Astrocyte (in vitro differentiated cells and primary cell): Measurements from ENCODE around the gene SMC3. TPM values are rescaled to one million over a fixed set of nuclear protein-coding genes. Genes with fewer than 3 reads are reported as not detected.
A peak's percentile ranks its signal among the peaks of the same experiment; 100 is the strongest.

Source experiments
- DNase-seq: peaks from one replicate; pipeline ENCODE4 v3.0.0-alpha.2; 2010; ENCODE audit warnings: low read depth
- FAIRE-seq: peaks from 2 replicates; lab custom pipeline; 2011; peaks lifted over from hg19 to GRCh38; lab: Jason Lieb, UNC
- H2AFZ ChIP-seq: 2 replicates; pipeline ENCODE4 v1.6.0; 2012; ENCODE audit warnings: low read depth, low read length, inconsistent platforms
- H3K27ac ChIP-seq: 2 replicates; pipeline ENCODE4 v1.5.1; 2011; ENCODE audit warnings: low read depth, low read length, inconsistent platforms
- H3K27me3 ChIP-seq: 2 replicates; pipeline ENCODE4 v1.6.0; 2011; ENCODE audit warnings: low read length, inconsistent platforms; ENCODE audit not compliant: insufficient read depth
- H3K36me3 ChIP-seq: 2 replicates; pipeline ENCODE4 v1.5.1; 2011; ENCODE audit warnings: low read length, inconsistent platforms; ENCODE audit not compliant: insufficient read depth
- H3K4me1 ChIP-seq: 2 replicates; pipeline ENCODE4 v1.5.1; 2011; ENCODE audit warnings: low read length, inconsistent platforms; ENCODE audit not compliant: insufficient read depth
- H3K4me2 ChIP-seq: 2 replicates; pipeline ENCODE4 v1.6.0; 2012; ENCODE audit warnings: low read length, inconsistent platforms
- H3K4me3 ChIP-seq: 2 replicates; pipeline ENCODE4 v1.5.1; 2011; ENCODE audit warnings: low read depth, mild to moderate bottlenecking, low read length, inconsistent platforms; ENCODE audit not compliant: insufficient read depth
- H3K79me2 ChIP-seq: 2 replicates; pipeline ENCODE4 v1.6.0; 2012; ENCODE audit warnings: mild to moderate bottlenecking, low read length, inconsistent platforms; ENCODE audit not compliant: insufficient read depth
- H3K9ac ChIP-seq: 2 replicates; pipeline ENCODE4 v1.6.0; 2012; ENCODE audit warnings: mild to moderate bottlenecking, low read length, inconsistent platforms
- H3K9me3 ChIP-seq: 2 replicates; pipeline ENCODE4 v1.5.1; 2012; ENCODE audit warnings: low read depth, mild to moderate bottlenecking, low read length, inconsistent platforms; ENCODE audit not compliant: insufficient read depth
- H4K20me1 ChIP-seq: 2 replicates; pipeline ENCODE4 v1.6.0; 2012; ENCODE audit warnings: low read length, inconsistent platforms; ENCODE audit not compliant: insufficient read depth
- H3K27ac Mint-ChIP-seq: one replicate; pipeline ENCODE4 v1.8.0; 2021; ENCODE audit warnings: mild to moderate bottlenecking, mixed read lengths; ENCODE audit not compliant: unreplicated experiment
- H3K27me3 Mint-ChIP-seq: one replicate; pipeline ENCODE4 v1.8.0; 2021; ENCODE audit warnings: low read depth, mixed read lengths; ENCODE audit not compliant: unreplicated experiment
- H3K36me3 Mint-ChIP-seq: one replicate; pipeline ENCODE4 v1.8.0; 2021; ENCODE audit warnings: low read depth, mixed read lengths; ENCODE audit not compliant: unreplicated experiment
- H3K4me1 Mint-ChIP-seq: one replicate; pipeline ENCODE4 v1.8.0; 2021; ENCODE audit warnings: low read depth, mixed read lengths; ENCODE audit not compliant: unreplicated experiment
- H3K4me3 Mint-ChIP-seq: one replicate; pipeline ENCODE4 v1.8.0; 2021; ENCODE audit warnings: mild to moderate bottlenecking, moderate library complexity, mixed read lengths; ENCODE audit not compliant: unreplicated experiment
- H3K9me3 Mint-ChIP-seq: one replicate; pipeline ENCODE4 v1.8.0; 2021; ENCODE audit warnings: mild to moderate bottlenecking, mixed read lengths; ENCODE audit not compliant: unreplicated experiment
- EZH2 ChIP-seq: IDR thresholded peaks from 2 replicates; pipeline ENCODE4 v1.6.1; 2012; ENCODE audit warnings: mild to moderate bottlenecking, low read length, inconsistent platforms; ENCODE audit not compliant: insufficient read depth
- total RNA-seq: library from RNA; stranded (reverse); gene quantifications from 2 replicates; pipeline ENCODE4 v1.2.1, GENCODE V29; 2021
- TF ChIP-seq, protein P1 (sequence below): IDR thresholded peaks from 2 replicates; pipeline ENCODE4 v1.5.1; 2011; ENCODE audit warnings: low read depth, mild to moderate bottlenecking, inconsistent platforms, low read length, moderate library complexity; ENCODE audit not compliant: insufficient read depth

Gene SMC3
- total RNA-seq, 1 donor from 2014 or later = 27.2 TPM

DNA sequence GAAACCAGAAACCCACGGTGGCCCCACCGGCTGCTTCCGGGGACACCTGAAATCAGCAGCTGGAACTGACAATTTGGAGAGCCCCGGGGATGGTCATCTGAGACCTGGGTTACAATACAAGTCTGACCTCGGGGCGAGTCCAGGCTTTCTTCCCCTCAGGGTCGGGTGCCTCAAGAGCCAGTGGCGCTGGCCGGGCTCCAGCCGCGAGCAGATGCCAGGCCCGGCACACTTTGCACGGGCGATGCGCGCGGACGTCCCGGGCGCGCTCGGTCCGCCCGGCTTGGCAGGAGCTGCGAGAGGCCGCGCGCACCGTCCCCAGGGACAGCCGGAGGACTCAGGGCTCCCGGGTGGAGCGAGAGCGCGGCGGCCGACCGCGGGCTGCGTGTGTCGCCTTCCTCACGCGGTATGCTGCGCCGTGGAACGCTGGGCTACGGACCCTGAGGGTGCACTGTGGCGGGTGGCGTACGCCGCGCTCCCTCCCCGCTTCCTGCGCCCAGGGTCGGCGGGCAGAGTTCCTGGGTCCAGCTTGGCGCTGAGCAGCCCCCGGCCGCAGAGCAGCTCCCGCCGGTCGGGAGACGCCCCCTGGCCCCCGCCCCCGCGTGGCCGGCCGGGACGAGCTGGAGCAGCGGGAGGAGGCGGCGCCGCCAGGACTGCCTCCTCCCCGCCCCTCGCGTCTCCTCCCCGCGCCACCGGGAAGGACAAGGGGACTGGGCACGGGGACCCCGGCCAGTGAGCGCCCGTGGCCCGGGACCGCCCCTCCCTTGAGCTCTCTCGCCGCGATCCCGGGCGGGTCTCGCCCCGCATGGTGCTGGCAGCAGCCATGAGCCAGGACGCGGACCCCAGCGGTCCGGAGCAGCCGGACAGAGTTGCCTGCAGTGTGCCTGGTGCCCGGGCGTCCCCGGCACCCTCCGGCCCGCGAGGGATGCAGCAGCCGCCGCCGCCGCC is 76.4 kb downstream of the SMC3 start, which contains the start of gene RBM20:
RBM20 (plus strand) TSS at position 684 of the 945 bp plus-strand sequence; CDS start at position 803, 119 bp downstream.
- H3K27me3 Mint-ChIP-seq = peaks cover 18% of the 10 kb centered on the region
- Histone ChIP-seq H3K9ac (peak within 1 kb of the TSS; percentile 51), H2AFZ (peak within 1 kb of the TSS; percentile 91), H3K4me1 (peaks cover 17% of the 10 kb centered on the region), H4K20me1 (no peaks in the 10 kb centered on the region), H3K4me3 (peak within 1 kb of the TSS; percentile 62), H3K27ac (no peak within 1 kb of the TSS), H3K27me3 (peaks cover 16% of the 10 kb centered on the region), H3K79me2 (no peaks in the 10 kb centered on the region), H3K4me2 (peak within 1 kb of the TSS; percentile 90), H3K36me3 (no peaks in the 10 kb centered on the region), H3K9me3 (no peaks in the 10 kb centered on the region)
- H3K36me3 Mint-ChIP-seq = peaks cover 2% of the 10 kb centered on the region
- H3K4me3 Mint-ChIP-seq = peak within 1 kb of the TSS; percentile 87
- no peaks in the 10 kb centered on the region for H3K9me3 Mint-ChIP-seq
- TF ChIP-seq, protein P1, sequence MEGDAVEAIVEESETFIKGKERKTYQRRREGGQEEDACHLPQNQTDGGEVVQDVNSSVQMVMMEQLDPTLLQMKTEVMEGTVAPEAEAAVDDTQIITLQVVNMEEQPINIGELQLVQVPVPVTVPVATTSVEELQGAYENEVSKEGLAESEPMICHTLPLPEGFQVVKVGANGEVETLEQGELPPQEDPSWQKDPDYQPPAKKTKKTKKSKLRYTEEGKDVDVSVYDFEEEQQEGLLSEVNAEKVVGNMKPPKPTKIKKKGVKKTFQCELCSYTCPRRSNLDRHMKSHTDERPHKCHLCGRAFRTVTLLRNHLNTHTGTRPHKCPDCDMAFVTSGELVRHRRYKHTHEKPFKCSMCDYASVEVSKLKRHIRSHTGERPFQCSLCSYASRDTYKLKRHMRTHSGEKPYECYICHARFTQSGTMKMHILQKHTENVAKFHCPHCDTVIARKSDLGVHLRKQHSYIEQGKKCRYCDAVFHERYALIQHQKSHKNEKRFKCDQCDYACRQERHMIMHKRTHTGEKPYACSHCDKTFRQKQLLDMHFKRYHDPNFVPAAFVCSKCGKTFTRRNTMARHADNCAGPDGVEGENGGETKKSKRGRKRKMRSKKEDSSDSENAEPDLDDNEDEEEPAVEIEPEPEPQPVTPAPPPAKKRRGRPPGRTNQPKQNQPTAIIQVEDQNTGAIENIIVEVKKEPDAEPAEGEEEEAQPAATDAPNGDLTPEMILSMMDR = no peak
- peak; percentile 54 for TF ChIP-seq EZH2
- H3K27ac Mint-ChIP-seq = peak within 1 kb of the TSS; percentile 69
- no peak for FAIRE-seq
- peaks cover 10% of the 10 kb centered on the region for H3K4me1 Mint-ChIP-seq
- DNase-seq = no peak

DNA sequence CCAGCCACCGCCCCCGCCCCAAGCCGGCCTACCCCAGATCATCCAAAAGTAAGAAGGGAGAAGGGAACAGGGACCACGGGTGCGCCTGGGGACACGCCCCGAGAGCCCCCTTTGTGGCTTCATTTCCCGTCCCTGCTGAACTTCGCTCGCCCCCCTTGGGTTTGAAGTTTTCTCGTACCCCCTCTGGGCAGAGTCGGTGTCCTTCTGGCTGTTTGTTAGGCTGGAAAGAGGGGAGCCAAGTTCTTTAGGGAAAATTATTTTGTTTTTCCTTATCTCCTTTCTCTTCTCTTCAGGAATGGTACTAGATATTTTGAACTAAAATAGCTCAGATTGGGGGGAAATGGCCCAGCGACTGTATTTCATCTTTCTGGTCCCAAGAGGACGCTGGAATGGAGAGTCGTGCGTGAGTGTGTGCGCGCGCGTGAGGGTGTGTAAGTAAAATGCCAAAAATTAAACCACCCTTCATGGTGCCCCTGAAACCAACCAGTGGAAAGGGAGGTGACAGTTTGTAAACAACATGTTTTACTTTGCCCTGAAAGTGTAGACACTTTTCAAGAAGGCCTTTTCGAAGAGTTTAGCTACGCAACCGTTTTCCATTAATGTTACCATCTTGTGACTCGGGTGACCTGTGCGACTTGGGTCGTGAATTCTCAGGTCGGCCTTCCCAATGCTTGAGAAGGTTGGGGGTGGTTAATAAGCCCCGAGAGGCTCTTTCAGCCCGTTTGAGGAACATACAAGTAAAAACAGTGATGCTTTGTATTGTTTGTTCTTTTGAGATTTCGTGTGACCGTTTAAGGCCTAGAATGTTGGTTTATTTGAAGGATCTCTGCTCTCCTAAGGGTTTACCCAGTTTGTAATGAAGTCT is 77.3 kb downstream of the SMC3 start:
- H3K27ac Mint-ChIP-seq = peak overlapping the region; percentile 66
- Histone ChIP-seq H3K27me3 (peaks cover 16% of the 10 kb centered on the region), H3K27ac (no peak overlapping the region), H3K9me3 (no peaks in the 10 kb centered on the region), H3K36me3 (no peaks in the 10 kb centered on the region), H2AFZ (peak overlapping the region; percentile 91), H3K79me2 (no peaks in the 10 kb centered on the region), H4K20me1 (no peaks in the 10 kb centered on the region), H3K4me1 (peaks cover 17% of the 10 kb centered on the region), H3K4me3 (peak overlapping the region; percentile 62), H3K4me2 (peak overlapping the region; percentile 90), H3K9ac (peak overlapping the region; percentile 51)
- H3K4me1 Mint-ChIP-seq = peaks cover 18% of the 10 kb centered on the region
- DNase-seq = no peak
- H3K4me3 Mint-ChIP-seq = peak overlapping the region; percentile 87
- H3K27me3 Mint-ChIP-seq = peaks cover 18% of the 10 kb centered on the region
- TF ChIP-seq EZH2 = peak; percentile 14
- TF ChIP-seq, protein P1 = no peak
- H3K9me3 Mint-ChIP-seq = no peaks in the 10 kb centered on the region
- H3K36me3 Mint-ChIP-seq = no peaks in the 10 kb centered on the region
- no peak for FAIRE-seq
